ENCODE data around the gene ZNF217.

- TF ChIP-seq POLR2AphosphoS5 (IDR thresholded peaks at IDR 0.05) (no peak), TAF1 (IDR thresholded peaks at IDR 0.05; ENCODE audit: low read depth) (no peak)
These were observed 16.1 kb upstream of the ZNF217 start for GRCh38 chr20:53609491-53610445.
